IMR-90 (cell line): ENCODE data around the gene WWC2. TPM values are rescaled to one million over a fixed set of nuclear protein-coding genes. Genes with fewer than 3 reads are reported as not detected.

Experiments used
- ATAC-seq: fragments of 200-7000 bp; cut with Tn5 transposase; 2 replicates; pipeline ENCODE4 v1.9.1; 2020; ENCODE audit warnings: low read depth, mild to moderate bottlenecking, moderate library complexity
- BruUV-seq: library from RNA; stranded (reverse); fragments of 400-500 nt; replicated peaks from 2 replicates; lab custom pipeline; 2021; lab: Mats Ljungman, UMichigan
- CTCF ChIA-PET: fragments of 300-600 bp; formaldehyde crosslinking; extraction: SDS; loops from one replicate; lab custom pipeline; 2021; ENCODE audit warnings: antibody characterized with exemption; lab: Yijun Ruan, JAX
- POLR2A ChIA-PET: fragments of 300-600 bp; sonication (Branson Sonifier 250); formaldehyde crosslinking; loops from one replicate; lab custom pipeline; 2022; ENCODE audit warnings: antibody characterized with exemption; ENCODE audit not compliant: unreplicated experiment; lab: Charles Lee
- DNase-seq: peaks from one replicate; pipeline ENCODE4 v3.0.0; 2013
- H2AFZ ChIP-seq: replicated peaks from 2 replicates; pipeline ENCODE3; 2013; ENCODE audit warnings: low read length, mild to moderate bottlenecking; ENCODE audit not compliant: poor library complexity
- H2AK5ac ChIP-seq: 2 replicates; pipeline ENCODE4 v1.6.1; 2013; ENCODE audit warnings: low read depth, low read length, inconsistent platforms
- H2AK9ac ChIP-seq: replicated peaks from 2 replicates; pipeline ENCODE3; 2013; ENCODE audit warnings: mild to moderate bottlenecking, low read depth, low read length, moderate library complexity; ENCODE audit not compliant: poor library complexity
- H2BK120ac ChIP-seq: 2 replicates; pipeline ENCODE4 v1.6.1; 2013; ENCODE audit warnings: low read depth, low read length, inconsistent platforms
- H2BK15ac ChIP-seq: 3 replicates; pipeline ENCODE4 v1.6.1; 2013; ENCODE audit warnings: low read depth, low read length, inconsistent platforms
- H2BK20ac ChIP-seq: 2 replicates; pipeline ENCODE4 v1.6.1; 2013; ENCODE audit warnings: low read depth, mild to moderate bottlenecking, inconsistent platforms, low read length, moderate library complexity
- H2BK5ac ChIP-seq: 2 replicates; pipeline ENCODE4 v1.6.1; 2013; ENCODE audit warnings: mild to moderate bottlenecking, low read depth, low read length, inconsistent platforms; ENCODE audit not compliant: poor library complexity, severe bottlenecking
- H3K14ac ChIP-seq: replicated peaks from 2 replicates; pipeline ENCODE4 v1.6.1; 2013; ENCODE audit warnings: low read depth, low read length, inconsistent platforms
- H3K18ac ChIP-seq: 2 replicates; pipeline ENCODE4 v1.6.1; 2013; ENCODE audit warnings: low read depth, low read length, control low read depth
- H3K23ac ChIP-seq: 2 replicates; pipeline ENCODE4 v1.6.1; 2013; ENCODE audit warnings: low read depth, low read length, inconsistent platforms
- H3K27ac ChIP-seq: 2 replicates; pipeline ENCODE4 v1.5.1; 2013; ENCODE audit warnings: mild to moderate bottlenecking, control low read depth, low read length; ENCODE audit not compliant: insufficient read depth
- H3K27me3 ChIP-seq: 2 replicates; pipeline ENCODE4 v1.6.1; 2013; ENCODE audit warnings: low read length; ENCODE audit not compliant: control insufficient read depth, insufficient read depth
- H3K36me3 ChIP-seq: 2 replicates; pipeline ENCODE4 v1.6.1; 2013; ENCODE audit warnings: low read length, mixed read lengths; ENCODE audit not compliant: control insufficient read depth, insufficient read depth
- H3K4ac ChIP-seq: 2 replicates; pipeline ENCODE4 v1.6.1; 2013; ENCODE audit warnings: low read depth, low read length, inconsistent platforms
- H3K4me1 ChIP-seq: 2 replicates; pipeline ENCODE4 v1.6.1; 2013; ENCODE audit warnings: low read length, mixed read lengths; ENCODE audit not compliant: control insufficient read depth, insufficient read depth
- H3K4me2 ChIP-seq: 2 replicates; pipeline ENCODE4 v1.6.1; 2013; ENCODE audit warnings: low read depth, mild to moderate bottlenecking, control low read depth, low read length, moderate library complexity
- H3K4me3 ChIP-seq: 2 replicates; pipeline ENCODE4 v1.5.1; 2013; ENCODE audit warnings: low read depth, mild to moderate bottlenecking, control low read depth, low read length, moderate library complexity; ENCODE audit not compliant: insufficient read depth
- H3K56ac ChIP-seq: 2 replicates; pipeline ENCODE4 v1.6.1; 2013; ENCODE audit warnings: low read length, inconsistent platforms; ENCODE audit not compliant: insufficient read depth; ENCODE audit errors: extremely low read depth
- H3K79me1 ChIP-seq, 2 experiments: 2 replicates each; pipeline ENCODE4 v1.6.1; 2013; ENCODE audit warnings: low read length in 2 of 2, inconsistent platforms in 1 of 2, low read depth in 1 of 2
- H3K9ac ChIP-seq: 2 replicates; pipeline ENCODE4 v1.6.1; 2013; ENCODE audit warnings: low read depth, low read length, control low read depth
- H3K9me1 ChIP-seq: 2 replicates; pipeline ENCODE4 v1.6.1; 2013; ENCODE audit warnings: low read length, inconsistent platforms; ENCODE audit not compliant: insufficient read depth
- H3K9me3 ChIP-seq: 2 replicates; pipeline ENCODE4 v1.6.1; 2013; ENCODE audit warnings: low read length; ENCODE audit not compliant: control insufficient read depth, insufficient read depth
- H4K20me1 ChIP-seq: 2 replicates; pipeline ENCODE4 v1.6.1; 2013; ENCODE audit warnings: low read length, inconsistent platforms; ENCODE audit not compliant: insufficient read depth
- H4K5ac ChIP-seq: 2 replicates; pipeline ENCODE4 v1.6.1; 2013; ENCODE audit warnings: mild to moderate bottlenecking, low read depth, low read length, control low read depth
- H4K8ac ChIP-seq, 2 experiments: 2 replicates each; pipeline ENCODE4 v1.6.1; 2013; ENCODE audit warnings: low read depth in 2 of 2, low read length in 2 of 2, control low read depth in 1 of 2, inconsistent platforms in 1 of 2
- H4K91ac ChIP-seq: 2 replicates; pipeline ENCODE4 v1.6.1; 2013; ENCODE audit warnings: low read depth, low read length, inconsistent platforms; ENCODE audit not compliant: insufficient read depth
- BHLHE40 ChIP-seq: fragments of 150-350 bp; IDR thresholded peaks from 2 replicates; pipeline ENCODE4 v1.6.1; 2016; ENCODE audit warnings: mild to moderate bottlenecking, low read depth, low read length
- CHD1 ChIP-seq: IDR thresholded peaks from 2 replicates; pipeline ENCODE4 v1.6.1; 2012; ENCODE audit warnings: low read depth, low read length, improper control_type of control experiment
- FOS ChIP-seq: fragments of 150-350 bp; IDR thresholded peaks from 2 replicates; pipeline ENCODE4 v1.6.1; 2016; ENCODE audit warnings: low read depth, low read length
- MAZ ChIP-seq: IDR thresholded peaks from 2 replicates; pipeline ENCODE4 v1.6.1; 2012; ENCODE audit warnings: low read depth, mild to moderate bottlenecking, low read length, improper control_type of control experiment, moderate library complexity, borderline replicate concordance
- NFE2L2 ChIP-seq: fragments of 150-350 bp; IDR thresholded peaks from 2 replicates; pipeline ENCODE4 v1.6.1; 2016; ENCODE audit warnings: low read depth, mild to moderate bottlenecking, low read length
- POLR2A ChIP-seq: IDR thresholded peaks from 2 replicates; pipeline ENCODE4 v1.6.1; 2012; ENCODE audit warnings: mild to moderate bottlenecking, low read depth, low read length
- RAD21 ChIP-seq: IDR thresholded peaks from 2 replicates; pipeline ENCODE4 v1.6.1; 2012; ENCODE audit warnings: low read length, improper control_type of control experiment
- RCOR1 ChIP-seq: IDR thresholded peaks from 2 replicates; pipeline ENCODE4 v1.6.1; 2012; ENCODE audit warnings: mild to moderate bottlenecking, low read length, improper control_type of control experiment; ENCODE audit not compliant: insufficient replicate concordance
- RFX5 ChIP-seq: IDR thresholded peaks from 2 replicates; pipeline ENCODE4 v1.8.0; 2012; ENCODE audit warnings: low read depth, mild to moderate bottlenecking, low read length, moderate library complexity
- WGBS, 2 experiments: methylation state at CpG; one replicate each; pipeline versions ENCODE4 v1.1.5 to v1.1.7; 2013; ENCODE audit warnings: missing lambda C conversion rate in 2 of 2; ENCODE audit not compliant: insufficient read length in 1 of 2; ENCODE audit errors: extremely low coverage in 2 of 2; 5-methylcytosine and 5-hydroxymethylcytosine counted together
- dilution Hi-C: fragments of 300-500 bp; cut with HindIII; formaldehyde crosslinking; loops from one replicate; pipeline ENCODE4 v1.14.3; 2018; ENCODE audit warnings: low sequenced_read_pairs; ENCODE audit not compliant: unreplicated experiment
- in situ Hi-C: fragments of 300-500 bp; cut with MboI; formaldehyde crosslinking; loops from 3 replicates; pipeline ENCODE4 v1.14.3; 2019; ENCODE audit warnings: low sequenced_read_pairs, inconsistent platforms, mixed read lengths
- intact Hi-C: fragments of 100-400 bp; cut with micrococcal nuclease; formaldehyde crosslinking; loops from 2 replicates; pipeline ENCODE4 v1.10.0; 2022
- polyA plus RNA-seq, 3 experiments: library from polyadenylated mRNA; depleted of rRNA; stranded (reverse); fragments of >200 nt; gene quantifications; 2 replicates each; pipeline ENCODE4 v1.2.3, GENCODE V29; 2012; ENCODE audit warnings: low replicate concordance in 1 of 3
- total RNA-seq: library from RNA; depleted of rRNA; stranded (reverse); fragments of >200 nt; gene quantifications from 2 replicates; pipeline ENCODE4 v1.2.3, GENCODE V29; 2012
- TF ChIP-seq, protein P1 (sequence below): fragments of 150-350 bp; IDR thresholded peaks from 2 replicates; pipeline ENCODE4 v1.6.1; 2017; ENCODE audit warnings: mild to moderate bottlenecking, antibody characterized with exemption, low read length, low read depth

The WWC2 gene
- total and polyA plus RNA-seq, 2 of the 4 experiments (the other 2 are of a cell fraction) = 26.6 to 27.4 TPM

DNA sequence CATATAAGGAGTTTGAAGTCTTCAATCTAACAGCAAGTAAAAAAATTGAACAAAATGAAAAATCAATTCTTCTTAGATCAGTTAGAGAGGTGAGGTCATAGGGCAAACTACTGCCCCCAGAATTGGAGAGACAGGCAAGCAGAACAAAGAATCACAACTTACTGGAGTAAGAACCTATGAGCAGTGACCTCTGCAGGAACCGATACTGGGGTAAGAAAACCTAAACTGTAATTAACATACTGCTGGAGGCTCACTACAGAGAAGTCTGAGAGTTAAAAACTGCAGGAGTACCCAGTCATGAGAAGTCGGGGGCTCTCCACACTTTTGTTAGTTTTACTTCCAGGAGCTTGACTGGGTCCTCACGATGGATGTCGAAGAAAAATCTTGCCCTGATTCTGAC, 205.0 kb downstream of the WWC2 start:
- intact Hi-C loops = no loop called here
- Histone ChIP-seq H3K27ac (no peak overlapping the region), H4K91ac (no peak overlapping the region), H3K36me3 (peaks cover 13% of the 10 kb centered on the region), H3K9me1 (peaks cover 7% of the 10 kb centered on the region), H3K23ac (no peak overlapping the region), H3K4me1 (peaks cover 4% of the 10 kb centered on the region; the same call in 1 of the 2 replicates), H3K4me3 (no peak overlapping the region), H2AFZ (no peak overlapping the region), H3K4me2 (no peak overlapping the region), H2AK5ac (no peak overlapping the region), H4K5ac (no peak overlapping the region), H3K9ac (no peak overlapping the region), H2BK120ac (no peak overlapping the region), H3K27me3 (no peaks in the 10 kb centered on the region), H3K4ac (no peak overlapping the region), H2BK15ac (no peak overlapping the region), H2BK20ac (no peak overlapping the region), H2BK5ac (no peak overlapping the region), H3K56ac (no peak overlapping the region), H3K18ac (no peak overlapping the region), H4K8ac (no peak overlapping the region), H3K14ac (no peak overlapping the region), H3K79me1 (0 out of 4 replicates have a peak, but pooled peaks cover 0 to 4% of the 10 kb centered on the region in 2 experiments), H4K20me1 (no peaks in the 10 kb centered on the region), H3K9me3 (no peaks in the 10 kb centered on the region), H2AK9ac (no peak overlapping the region)
- DNase-seq (no peak), ATAC-seq (no peak)
- POLR2A ChIA-PET = no interaction called here
- in situ Hi-C loops = no loop called here
- no CpG with 5 or more reads among the region's 4 CpGs for WGBS, 2 experiments
- BruUV-seq = no TSS peak
- no peak for TF ChIP-seq NFE2L2
- no peak for TF ChIP-seq FOS
- TF ChIP-seq CHD1 = no peak
- TF ChIP-seq MAZ = no peak
- TF ChIP-seq RAD21 = no peak
- TF ChIP-seq, protein P1, sequence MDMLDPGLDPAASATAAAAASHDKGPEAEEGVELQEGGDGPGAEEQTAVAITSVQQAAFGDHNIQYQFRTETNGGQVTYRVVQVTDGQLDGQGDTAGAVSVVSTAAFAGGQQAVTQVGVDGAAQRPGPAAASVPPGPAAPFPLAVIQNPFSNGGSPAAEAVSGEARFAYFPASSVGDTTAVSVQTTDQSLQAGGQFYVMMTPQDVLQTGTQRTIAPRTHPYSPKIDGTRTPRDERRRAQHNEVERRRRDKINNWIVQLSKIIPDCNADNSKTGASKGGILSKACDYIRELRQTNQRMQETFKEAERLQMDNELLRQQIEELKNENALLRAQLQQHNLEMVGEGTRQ = no peak
- no peak for TF ChIP-seq RCOR1
- TF ChIP-seq RFX5 = no peak
- no peak for TF ChIP-seq BHLHE40
- TF ChIP-seq POLR2A = no peak
- CTCF ChIA-PET = no interaction called here
- dilution Hi-C loops = no loop called here
